GM21786 (cell line): Measurements from ENCODE around the gene CDH12.
"Not testable (repeated sequence)": the region's sequence is repeated elsewhere in the genome, so short reads cannot be mapped to it uniquely, and the experiment has no call there.

Experiments used
- ATAC-seq: cut with Tn5 transposase; IDR thresholded peaks from one replicate; pipeline ENCODE4 v1.9.1; 2021; ENCODE audit not compliant: unreplicated experiment

Gene CDH12

GRCh38 chr5:22577006-22577405, 276.1 kb downstream of the CDH12 start:
- no peak for ATAC-seq

- no peak for ATAC-seq
These were observed 280.2 kb downstream of the CDH12 start for GRCh38 chr5:22572941-22573340.

GRCh38 chr5:22567983-22568382, 285.2 kb downstream of the CDH12 start:
- ATAC-seq: no peak

GRCh38 chr5:22560147-22560546, 293.0 kb downstream of the CDH12 start:
- no peak for ATAC-seq

- no peak for ATAC-seq
These were observed 295.9 kb downstream of the CDH12 start for GRCh38 chr5:22557251-22557650.

DNA sequence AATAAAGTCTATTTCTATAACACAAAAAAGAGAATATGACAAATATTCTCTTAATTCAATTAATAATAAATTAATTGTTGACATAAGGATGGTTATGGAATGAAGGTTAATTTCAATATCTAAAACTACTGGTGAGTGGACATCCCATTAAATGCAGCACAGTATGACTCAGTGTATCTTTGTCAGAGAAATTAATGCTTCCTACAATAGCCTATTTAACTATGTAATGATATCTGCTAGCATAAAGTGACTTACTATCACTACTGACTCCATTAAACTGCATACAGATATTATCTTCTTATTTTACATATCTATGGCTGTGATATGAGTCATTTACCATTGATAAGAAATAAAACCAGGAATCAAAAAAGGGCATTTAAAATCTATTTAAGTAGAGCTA, 298.7 kb downstream of the CDH12 start:
- no peak for ATAC-seq

- no peak for ATAC-seq
These were observed 303.1 kb downstream of the CDH12 start for GRCh38 chr5:22549876-22550671.

GRCh38 chr5:22542340-22542739, 310.8 kb downstream of the CDH12 start:
- ATAC-seq: no peak

DNA sequence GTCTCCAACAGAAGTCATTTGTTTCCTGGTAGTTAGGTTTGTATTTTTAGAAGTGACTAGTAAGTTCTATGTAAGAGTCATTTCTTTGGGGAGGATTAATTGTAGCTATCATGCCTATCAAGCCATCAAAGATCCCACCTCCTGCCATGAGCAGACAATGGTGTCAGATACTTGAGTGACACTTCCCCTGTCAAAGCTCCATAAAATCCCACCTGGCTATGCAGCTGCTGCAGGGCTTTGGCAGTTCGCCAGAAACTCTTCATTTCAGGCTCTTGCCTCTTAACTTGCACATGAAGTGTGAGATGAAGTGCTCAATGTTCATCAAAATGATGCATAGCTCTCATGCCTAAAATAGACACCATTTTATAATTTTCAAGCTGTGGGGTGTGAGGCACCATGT, 312.1 kb downstream of the CDH12 start:
- ATAC-seq: no peak

GRCh38 chr5:22539762-22540161, 313.4 kb downstream of the CDH12 start:
- no peak for ATAC-seq

DNA sequence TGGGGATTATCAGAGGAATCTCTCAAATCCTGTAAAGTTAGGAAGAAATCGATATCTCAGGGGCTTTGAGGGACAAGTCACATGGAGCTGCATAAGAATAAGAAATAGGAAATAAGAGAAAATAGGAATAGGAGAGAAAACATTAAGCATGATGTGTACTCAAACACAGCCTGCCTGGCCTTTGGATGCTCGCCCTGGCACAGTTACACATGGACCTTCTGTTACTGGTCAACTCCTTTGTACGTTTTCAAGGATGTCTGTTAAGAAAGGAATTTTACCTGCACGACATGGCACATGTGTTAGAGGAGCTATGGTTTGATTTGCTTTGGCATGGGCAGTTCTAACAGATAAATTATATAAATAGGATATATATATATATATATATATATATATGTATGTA, 321.2 kb downstream of the CDH12 start:
- ATAC-seq: no peak

DNA sequence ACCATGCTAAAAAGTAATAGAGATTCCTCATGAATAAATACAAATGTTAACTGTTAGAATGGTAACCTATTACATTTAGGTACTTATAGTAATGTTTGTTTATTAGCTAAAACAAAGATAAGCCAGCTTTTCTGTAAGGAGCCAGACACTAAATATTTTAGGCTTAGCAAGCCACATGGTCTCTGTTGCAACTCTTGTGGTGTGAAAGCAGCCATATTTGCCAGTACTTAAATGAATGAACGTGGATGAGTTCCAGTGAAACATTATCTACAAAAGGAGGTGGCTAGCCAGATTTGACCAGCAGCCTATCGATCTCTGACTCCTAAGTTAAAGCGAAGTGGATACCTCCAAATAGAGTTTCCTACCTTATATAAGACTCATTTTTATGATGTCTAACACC, 331.6 kb downstream of the CDH12 start:
- no peak for ATAC-seq

DNA sequence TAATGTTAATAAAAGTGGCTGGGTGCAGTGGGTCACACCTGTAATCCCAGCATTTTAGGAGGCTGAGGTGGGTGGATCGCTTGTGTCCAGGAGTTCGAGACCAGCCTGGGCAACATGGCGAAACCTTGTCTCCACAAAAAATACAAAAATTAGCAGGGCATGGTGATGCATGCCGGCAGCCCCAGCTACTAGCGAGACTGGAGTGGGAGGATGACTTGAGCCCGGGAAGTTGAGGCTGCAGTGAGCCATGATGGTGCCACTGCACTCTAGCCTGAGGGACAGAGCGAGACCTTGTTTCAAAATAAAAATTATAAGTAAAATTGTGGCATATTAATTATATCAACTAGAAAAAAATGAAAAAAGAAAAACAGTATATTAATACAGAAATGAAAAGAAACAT, 336.6 kb downstream of the CDH12 start:
- ATAC-seq: not testable (repeated sequence)

DNA sequence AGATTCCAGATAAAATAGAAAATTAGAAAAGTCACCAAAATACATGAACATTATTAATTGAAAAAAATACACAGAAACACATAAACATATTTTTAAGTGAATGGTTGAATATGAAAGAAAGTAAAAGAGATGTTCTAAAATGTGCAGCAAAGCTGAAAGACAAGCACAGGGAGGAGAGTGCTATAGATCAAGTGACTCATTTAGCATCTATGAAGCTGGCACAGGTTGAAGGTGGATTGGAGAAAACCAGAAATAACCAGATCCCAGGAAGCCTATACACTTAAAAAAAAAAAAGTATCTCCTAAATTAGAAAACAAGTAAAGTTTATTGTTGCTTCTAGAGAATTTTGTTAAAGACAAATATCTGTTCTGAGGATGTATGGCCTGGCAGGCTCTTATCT, 338.9 kb downstream of the CDH12 start:
- no peak for ATAC-seq

DNA sequence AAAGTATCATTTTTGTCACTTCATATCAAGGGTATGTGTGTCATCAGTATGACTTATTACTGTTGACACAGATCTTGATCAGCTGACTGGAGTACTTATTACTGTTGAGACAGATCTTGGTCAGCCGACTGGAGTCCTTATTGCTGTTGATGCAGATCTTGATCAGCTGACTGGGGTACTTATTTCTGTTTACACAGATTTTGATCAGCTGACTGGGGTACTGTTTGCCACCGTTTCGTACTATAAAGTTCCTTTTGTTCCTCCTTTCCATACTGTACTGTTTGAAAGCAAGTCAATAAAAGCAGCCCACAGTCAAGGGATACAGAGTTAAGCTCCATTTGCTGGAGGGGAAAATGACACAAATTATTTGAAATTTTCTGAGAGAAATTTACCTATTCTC, 347.3 kb downstream of the CDH12 start:
- ATAC-seq: no peak

DNA sequence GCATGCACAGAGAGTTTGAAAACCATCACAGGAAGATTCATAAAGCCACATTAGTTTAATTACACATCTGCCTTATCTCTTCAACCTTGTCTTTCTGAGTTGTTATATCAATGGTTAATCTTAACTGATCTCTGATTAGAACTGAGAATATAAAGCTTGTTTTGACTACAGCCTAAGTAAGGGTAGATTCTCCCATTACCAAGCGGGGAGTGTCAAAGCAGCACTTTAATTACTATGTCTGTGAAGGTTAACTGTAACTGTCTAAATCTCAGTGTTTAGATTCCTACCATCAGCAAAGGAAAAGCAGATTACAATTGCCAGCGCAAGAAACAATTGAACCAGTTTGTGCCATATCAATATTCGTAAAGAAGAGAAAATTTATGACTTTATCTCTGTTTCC, 348.7 kb downstream of the CDH12 start:
- no peak for ATAC-seq

GRCh38 chr5:22500556-22500955, 352.6 kb downstream of the CDH12 start:
- no peak for ATAC-seq

GRCh38 chr5:22496666-22497065, 356.5 kb downstream of the CDH12 start:
- no peak for ATAC-seq

DNA sequence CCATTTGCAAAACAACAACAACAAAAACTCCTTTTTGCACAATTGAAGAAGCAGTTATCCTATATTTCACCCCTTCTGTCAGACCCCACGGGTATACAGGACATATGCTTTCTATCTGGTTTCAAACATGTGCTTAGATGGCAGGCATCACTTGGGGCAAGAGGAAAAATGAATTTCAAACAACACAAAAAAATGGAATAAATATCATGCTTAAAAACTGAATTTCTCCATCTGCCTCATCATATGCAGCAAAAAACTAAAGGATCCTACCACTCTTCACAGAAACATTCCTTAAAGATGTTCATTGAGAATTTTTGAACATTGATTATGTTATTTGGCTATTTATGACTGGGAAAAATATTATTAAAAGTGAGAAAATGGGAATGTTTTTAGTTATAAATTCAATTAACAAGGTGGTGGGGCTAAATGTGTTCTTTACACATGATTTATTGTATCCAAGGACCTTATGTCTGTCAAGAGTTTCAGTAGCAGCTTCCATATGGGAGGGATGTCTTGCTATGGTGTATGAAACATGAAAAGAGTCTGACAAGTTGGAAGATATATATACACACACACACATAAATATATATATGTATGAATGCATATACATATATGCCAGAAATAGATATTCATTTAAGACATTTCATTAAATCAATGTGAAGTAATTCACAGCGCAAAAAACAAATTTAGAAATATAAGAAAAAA, 358.0 kb downstream of the CDH12 start:
- no peak for ATAC-seq

- ATAC-seq: no peak
These were observed 364.7 kb downstream of the CDH12 start for GRCh38 chr5:22488427-22488826.

- no peak for ATAC-seq
These were observed 372.8 kb downstream of the CDH12 start for GRCh38 chr5:22480305-22480704.

DNA sequence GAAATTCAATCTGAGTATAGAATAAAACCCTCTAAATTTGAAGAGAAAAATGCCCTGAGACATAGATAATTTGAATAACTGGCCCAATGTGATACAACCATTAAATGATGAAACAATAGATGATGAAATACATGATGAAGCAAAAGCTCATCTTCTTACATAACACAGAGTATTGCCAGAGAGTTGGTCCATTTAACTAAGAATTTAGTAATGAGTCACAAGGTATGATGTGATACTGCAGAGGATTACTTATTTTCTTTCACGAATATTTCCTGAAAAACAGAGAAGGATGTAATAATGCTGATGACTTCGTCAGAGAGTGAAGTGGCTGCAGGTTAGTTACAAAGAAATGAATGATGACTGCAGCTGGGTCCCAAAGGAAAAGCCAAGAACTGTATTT, 379.3 kb downstream of the CDH12 start:
- ATAC-seq: no peak

GRCh38 chr5:22471154-22471553, 382.0 kb downstream of the CDH12 start:
- ATAC-seq: no peak
